ENCODE measurements around the gene FCN3.

The FCN3 gene

GRCh38 chr1:27342778-27343638 is 31.6 kb downstream of the FCN3 start:
- Histone ChIP-seq H3K4me3 (ENCODE audit: low read depth in 1 of 5, low read length in 5 of 5) (peak overlapping the region in 2 of 5 donors; percentile 27 to 36), H3K36me3 (ENCODE audit: control insufficient read depth in 5 of 5, insufficient read depth in 5 of 5, low read length in 5 of 5) (peaks cover 0 to 6% (median 3%) of the 10 kb centered on the region in 5 donors), H3K9ac (ENCODE audit: low read length in 5 of 5) (no peak overlapping the region)

DNA sequence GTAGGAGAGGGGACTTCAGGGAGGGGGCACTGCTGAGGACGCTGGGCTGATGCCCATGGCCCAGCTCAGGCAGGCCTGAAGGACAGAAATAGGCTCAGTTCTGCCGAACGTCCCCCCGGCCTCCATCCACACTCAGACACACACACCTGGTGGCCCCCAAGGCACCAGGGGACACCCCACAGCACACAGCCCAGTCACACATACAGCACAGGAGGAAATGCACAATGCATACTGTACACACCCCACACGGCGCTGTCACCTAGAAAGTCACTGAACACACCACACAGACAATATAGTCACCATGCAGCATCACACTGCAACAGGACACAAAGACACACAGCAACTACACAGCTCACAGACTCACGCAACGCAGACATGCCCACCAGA is 32.2 kb downstream of the FCN3 start:
- Histone ChIP-seq H3K4me1 (ENCODE audit: control insufficient read depth in 5 of 5, insufficient read depth in 5 of 5, low read length in 5 of 5) (peaks cover 0 to 14% (median 0%) of the 10 kb centered on the region in 5 donors), H3K36me3 (ENCODE audit: control insufficient read depth in 5 of 5, insufficient read depth in 5 of 5, low read length in 5 of 5) (peaks cover 0 to 6% (median 3%) of the 10 kb centered on the region in 5 donors), H3K27ac (ENCODE audit: low read depth, low read length) (no peak overlapping the region), H3K4me3 (ENCODE audit: low read depth in 1 of 5, low read length in 5 of 5) (peak overlapping the region in 1 of 5 donors; percentile 36), H3K27me3 (ENCODE audit: control insufficient read depth in 5 of 5, insufficient read depth in 4 of 5, low read length in 5 of 5) (peaks cover 0 to 12% (median 8%) of the 10 kb centered on the region in 5 donors), H3K9ac (ENCODE audit: low read length in 5 of 5) (no peak overlapping the region), H3K9me3 (ENCODE audit: control insufficient read depth in 5 of 5, low read length in 5 of 5) (no peaks in the 10 kb centered on the region)

More at GRCh38 chr1:27342778-27343638, 31.6 kb downstream of the FCN3 start:
- Histone ChIP-seq H3K27me3 (ENCODE audit: control insufficient read depth in 5 of 5, insufficient read depth in 4 of 5, low read length in 5 of 5) (peaks cover 4 to 13% (median 9%) of the 10 kb centered on the region in 5 donors), H3K4me1 (ENCODE audit: control insufficient read depth in 5 of 5, insufficient read depth in 5 of 5, low read length in 5 of 5) (peaks cover 0 to 14% (median 0%) of the 10 kb centered on the region in 5 donors), H3K9me3 (ENCODE audit: control insufficient read depth in 5 of 5, low read length in 5 of 5) (no peaks in the 10 kb centered on the region), H3K27ac (ENCODE audit: low read depth, low read length) (no peak overlapping the region)

- peaks cover 0 to 14% (median 0%) of the 10 kb centered on the region in 5 donors for H3K4me1 ChIP-seq (ENCODE audit: control insufficient read depth in 5 of 5, insufficient read depth in 5 of 5, low read length in 5 of 5)
Measured at GRCh38 chr1:27341525-27342252, 32.9 kb downstream of the FCN3 start, which contains the start of gene SYTL1. TSS of gene SYTL1 (plus strand) at chr1:27342022. CDS start at chr1:27345335, 3,313 bp downstream.

DNA sequence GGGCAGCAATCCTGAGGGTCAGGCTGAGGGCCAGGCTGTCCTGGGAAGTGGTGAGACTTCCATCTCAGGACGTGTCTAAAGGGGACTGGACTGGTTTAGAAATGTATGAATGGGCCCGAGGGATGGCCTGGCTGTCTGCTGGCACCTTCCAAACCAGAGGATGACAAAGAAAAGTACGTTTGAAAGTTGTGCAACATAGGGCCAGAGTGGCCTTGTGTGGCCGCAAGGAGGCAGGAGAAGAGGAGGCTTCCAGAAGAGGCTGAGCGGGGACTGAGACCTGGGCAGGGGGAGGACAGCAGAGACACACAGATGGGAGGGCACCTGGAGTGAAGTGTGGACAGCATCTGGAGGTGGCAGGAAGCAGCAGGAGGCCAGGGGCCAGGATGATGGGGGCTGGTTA is 35.4 kb downstream of the FCN3 start:
- H3K27me3 ChIP-seq (ENCODE audit: control insufficient read depth in 5 of 5, insufficient read depth in 4 of 5, low read length in 5 of 5), result peaks cover 0 to 3% (median 2%) of the 10 kb centered on the region in 5 donors
- H3K27ac ChIP-seq (ENCODE audit: low read depth, low read length), result no peak overlapping the region
- H3K9ac ChIP-seq (ENCODE audit: low read length in 5 of 5), result no peak overlapping the region
- no peak overlapping the region for H3K4me3 ChIP-seq (ENCODE audit: low read depth in 1 of 5, low read length in 5 of 5)
- H3K4me1 ChIP-seq (ENCODE audit: control insufficient read depth in 5 of 5, insufficient read depth in 5 of 5, low read length in 5 of 5), result peaks cover 0 to 14% (median 0%) of the 10 kb centered on the region in 5 donors
- H3K9me3 ChIP-seq (ENCODE audit: control insufficient read depth in 5 of 5, low read length in 5 of 5), result no peaks in the 10 kb centered on the region
- peaks cover 0 to 35% (median 33%) of the 10 kb centered on the region in 5 donors for H3K36me3 ChIP-seq (ENCODE audit: control insufficient read depth in 5 of 5, insufficient read depth in 5 of 5, low read length in 5 of 5)

More at GRCh38 chr1:27341525-27342252, 32.9 kb downstream of the FCN3 start, which contains the start of gene SYTL1:
- no peak within 1 kb of the TSS for H3K9ac ChIP-seq (ENCODE audit: low read length in 5 of 5)
- H3K27me3 ChIP-seq (ENCODE audit: control insufficient read depth in 5 of 5, insufficient read depth in 4 of 5, low read length in 5 of 5), result peaks cover 0 to 8% (median 3%) of the 10 kb centered on the region in 5 donors
- peak within 1 kb of the TSS in 2 of 5 donors; percentile 27 to 36 for H3K4me3 ChIP-seq (ENCODE audit: low read depth in 1 of 5, low read length in 5 of 5)
- peaks cover 0 to 11% (median 8%) of the 10 kb centered on the region in 5 donors for H3K36me3 ChIP-seq (ENCODE audit: control insufficient read depth in 5 of 5, insufficient read depth in 5 of 5, low read length in 5 of 5)
- no peak within 1 kb of the TSS for H3K27ac ChIP-seq (ENCODE audit: low read depth, low read length)
- no peaks in the 10 kb centered on the region for H3K9me3 ChIP-seq (ENCODE audit: control insufficient read depth in 5 of 5, low read length in 5 of 5)

DNA sequence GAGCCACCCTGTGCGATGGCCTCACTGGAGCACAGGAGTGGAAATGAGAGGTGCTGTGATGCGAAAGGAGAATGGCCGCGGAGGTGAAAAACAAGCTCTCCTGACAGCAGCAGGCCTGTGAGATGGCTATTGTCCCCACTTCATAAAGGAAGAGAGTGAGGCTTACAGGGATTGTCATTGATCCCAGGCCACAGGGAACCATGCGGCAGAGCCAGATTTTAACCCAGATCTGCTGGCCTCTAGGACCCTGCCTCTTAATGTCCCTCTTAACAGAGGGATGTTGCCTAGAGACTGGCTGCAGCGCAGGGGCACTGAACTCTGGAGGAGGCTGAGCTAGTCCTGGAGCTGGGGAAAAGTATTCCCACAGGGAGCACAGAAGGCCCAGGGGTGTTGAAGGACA is 35.9 kb downstream of the FCN3 start:
- Histone ChIP-seq H3K27ac (ENCODE audit: low read depth, low read length) (no peak overlapping the region), H3K9ac (ENCODE audit: low read length in 5 of 5) (no peak overlapping the region)

GRCh38 chr1:27336756-27337155 is 37.9 kb downstream of the FCN3 start:
- Histone ChIP-seq H3K9me3 (ENCODE audit: control insufficient read depth in 5 of 5, low read length in 5 of 5) (no peaks in the 10 kb centered on the region), H3K27me3 (ENCODE audit: control insufficient read depth in 5 of 5, insufficient read depth in 4 of 5, low read length in 5 of 5) (peaks cover 0 to 3% (median 0%) of the 10 kb centered on the region in 5 donors), H3K4me3 (ENCODE audit: low read depth in 1 of 5, low read length in 5 of 5) (no peak overlapping the region), H3K36me3 (ENCODE audit: control insufficient read depth in 5 of 5, insufficient read depth in 5 of 5, low read length in 5 of 5) (peaks cover 0 to 59% (median 54%) of the 10 kb centered on the region in 5 donors), H3K9ac (ENCODE audit: low read length in 5 of 5) (no peak overlapping the region), H3K27ac (ENCODE audit: low read depth, low read length) (no peak overlapping the region), H3K4me1 (ENCODE audit: control insufficient read depth in 5 of 5, insufficient read depth in 5 of 5, low read length in 5 of 5) (peaks cover 0 to 12% (median 0%) of the 10 kb centered on the region in 5 donors)

More for the DNA sequence above, 35.9 kb downstream of the FCN3 start:
- peaks cover 0 to 14% (median 0%) of the 10 kb centered on the region in 5 donors for H3K4me1 ChIP-seq (ENCODE audit: control insufficient read depth in 5 of 5, insufficient read depth in 5 of 5, low read length in 5 of 5)
- H3K27me3 ChIP-seq (ENCODE audit: control insufficient read depth in 5 of 5, insufficient read depth in 4 of 5, low read length in 5 of 5), result peaks cover 0 to 3% (median 2%) of the 10 kb centered on the region in 5 donors
- no peaks in the 10 kb centered on the region for H3K9me3 ChIP-seq (ENCODE audit: control insufficient read depth in 5 of 5, low read length in 5 of 5)
- H3K4me3 ChIP-seq (ENCODE audit: low read depth in 1 of 5, low read length in 5 of 5), result no peak overlapping the region
- H3K36me3 ChIP-seq (ENCODE audit: control insufficient read depth in 5 of 5, insufficient read depth in 5 of 5, low read length in 5 of 5), result peaks cover 0 to 40% (median 37%) of the 10 kb centered on the region in 5 donors

DNA sequence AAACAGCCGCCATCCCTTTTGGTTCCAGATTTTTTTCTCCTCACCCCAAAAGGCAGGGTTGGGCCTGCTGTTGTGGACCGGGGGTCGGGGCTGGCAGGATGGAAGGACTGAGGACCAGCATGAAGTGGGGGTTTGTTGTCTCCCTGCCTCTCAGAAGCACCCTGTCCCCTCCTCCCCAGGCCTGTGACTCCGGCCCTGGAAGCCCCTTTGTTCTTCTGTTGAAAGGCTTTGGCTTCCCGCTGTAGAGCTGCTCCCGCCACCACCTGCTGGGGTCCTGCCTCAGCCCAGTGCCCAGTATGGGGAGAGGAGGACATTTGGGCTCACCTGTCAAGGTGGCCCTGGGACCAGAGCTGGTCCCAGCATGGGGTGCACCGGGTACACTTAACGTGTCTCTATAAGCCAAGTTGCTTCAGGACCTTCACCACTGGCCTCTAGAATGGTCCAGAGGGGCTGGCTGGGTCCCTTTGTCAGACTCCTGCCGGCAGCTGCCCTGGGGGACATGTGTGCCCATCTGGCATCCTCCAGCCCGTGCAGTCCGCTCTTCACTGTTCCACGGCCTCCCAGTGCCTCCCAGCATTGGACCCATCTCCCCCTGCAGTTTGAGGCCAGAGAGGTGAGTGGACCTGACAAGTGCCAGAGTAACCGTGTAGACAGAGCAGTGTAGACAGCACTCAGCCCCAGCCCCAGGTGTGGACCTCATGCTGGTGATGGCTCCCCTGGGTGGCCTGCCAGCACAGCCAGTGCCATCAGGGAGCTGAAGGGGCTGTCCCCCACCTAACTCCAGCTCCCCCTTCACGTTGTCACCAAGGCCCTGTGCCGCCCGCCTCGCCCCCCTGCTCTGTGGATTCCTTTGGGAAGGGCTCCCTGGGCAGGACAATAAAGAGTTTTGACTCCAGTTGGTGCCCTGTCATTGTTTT is 38.9 kb downstream of the FCN3 start:
- peaks cover 0 to 9% (median 0%) of the 10 kb centered on the region in 5 donors for H3K4me1 ChIP-seq (ENCODE audit: control insufficient read depth in 5 of 5, insufficient read depth in 5 of 5, low read length in 5 of 5)
- no peak overlapping the region for H3K4me3 ChIP-seq (ENCODE audit: low read depth in 1 of 5, low read length in 5 of 5)
- H3K36me3 ChIP-seq (ENCODE audit: control insufficient read depth in 5 of 5, insufficient read depth in 5 of 5, low read length in 5 of 5), result peaks cover 0 to 68% (median 63%) of the 10 kb centered on the region in 5 donors

DNA sequence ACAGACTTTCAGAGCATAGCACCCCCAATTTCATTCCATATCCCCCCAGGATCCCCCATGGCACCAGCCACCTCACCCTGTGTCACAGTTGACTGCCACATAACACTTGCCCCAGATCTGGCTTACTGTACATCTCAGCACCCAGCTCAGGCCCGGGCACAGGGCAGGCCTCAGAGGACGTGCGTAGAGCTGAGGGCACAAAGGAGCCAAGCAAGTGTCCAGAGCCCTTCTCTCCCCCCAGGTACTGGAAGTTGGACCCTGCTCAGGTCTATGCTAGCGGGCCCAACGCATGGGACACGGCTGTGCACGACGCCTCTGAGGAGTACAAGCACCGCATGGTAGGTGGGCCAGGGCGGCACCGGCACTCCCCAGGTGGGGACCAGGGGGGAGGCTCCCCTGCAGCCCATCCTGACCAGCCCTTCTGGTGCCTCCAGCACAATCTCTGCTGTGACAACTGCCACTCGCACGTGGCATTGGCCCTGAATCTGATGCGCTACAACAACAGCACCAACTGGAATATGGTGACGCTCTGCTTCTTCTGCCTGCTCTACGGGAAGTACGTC is 40.8 kb downstream of the FCN3 start:
- H3K27me3 ChIP-seq (ENCODE audit: control insufficient read depth in 5 of 5, insufficient read depth in 4 of 5, low read length in 5 of 5), result no peaks in the 10 kb centered on the region
- no peak overlapping the region for H3K4me3 ChIP-seq (ENCODE audit: low read depth in 1 of 5, low read length in 5 of 5)
- no peaks in the 10 kb centered on the region for H3K9me3 ChIP-seq (ENCODE audit: control insufficient read depth in 5 of 5, low read length in 5 of 5)
- peaks cover 0 to 7% (median 0%) of the 10 kb centered on the region in 5 donors for H3K4me1 ChIP-seq (ENCODE audit: control insufficient read depth in 5 of 5, insufficient read depth in 5 of 5, low read length in 5 of 5)
- no peak overlapping the region for H3K9ac ChIP-seq (ENCODE audit: low read length in 5 of 5)
- H3K36me3 ChIP-seq (ENCODE audit: control insufficient read depth in 5 of 5, insufficient read depth in 5 of 5, low read length in 5 of 5), result peaks cover 0 to 71% (median 66%) of the 10 kb centered on the region in 5 donors
- no peak overlapping the region for H3K27ac ChIP-seq (ENCODE audit: low read depth, low read length)

More for the DNA sequence above, 38.9 kb downstream of the FCN3 start:
- Histone ChIP-seq H3K27ac (ENCODE audit: low read depth, low read length) (no peak overlapping the region), H3K9ac (ENCODE audit: low read length in 5 of 5) (no peak overlapping the region), H3K9me3 (ENCODE audit: control insufficient read depth in 5 of 5, low read length in 5 of 5) (no peaks in the 10 kb centered on the region), H3K27me3 (ENCODE audit: control insufficient read depth in 5 of 5, insufficient read depth in 4 of 5, low read length in 5 of 5) (no peaks in the 10 kb centered on the region)
